B cell (primary cell): ENCODE results near the gene ARHGAP25. TPM values are rescaled to one million over a fixed set of nuclear protein-coding genes. Genes with fewer than 3 reads are reported as not detected.

ENCODE experiments used
- ATAC-seq: fragments of 200-7000 bp; cut with Tn5 transposase; one replicate; pipeline ENCODE4 v1.10.0; 2021; ENCODE audit warnings: low read depth, mild to moderate bottlenecking, moderate number of reproducible peaks, moderate library complexity
- CTCF ChIA-PET: fragments of 350-600 bp; sonication (Branson Sonifier 250); formaldehyde crosslinking; loops from one replicate; lab custom pipeline; 2021; ENCODE audit warnings: antibody characterized with exemption, inconsistent platforms; lab: Charles Lee
- POLR2A ChIA-PET: fragments of 350-600 bp; sonication (Branson Sonifier 250); formaldehyde crosslinking; loops from one replicate; lab custom pipeline; 2021; ENCODE audit warnings: antibody characterized with exemption; lab: Charles Lee
- DNase-seq: peaks from one replicate; pipeline ENCODE4 v3.0.0; 2013
- H2AFZ ChIP-seq: 2 replicates; pipeline ENCODE4 v1.6.1; 2012; ENCODE audit warnings: mild to moderate bottlenecking, low read depth, low read length; ENCODE audit not compliant: insufficient read depth, poor library complexity, severe bottlenecking
- H3K27ac ChIP-seq, 2 donors: 1 replicate in 1 of 2; 2 replicates in 1 of 2; pipeline ENCODE4 v1.5.1; 2012 to 2013; ENCODE audit warnings: low read length in 2 of 2, mild to moderate bottlenecking in 2 of 2, moderate library complexity in 1 of 2
- H3K27me3 ChIP-seq, 4 experiments: fragments of 200-600 bp in 1 of 4; sonication (generic) in 1 of 4; replicated peaks in 1 of 4; 1 replicate in 2 of 4; 2 replicates in 2 of 4; pipeline versions ENCODE4 v1.6.1 to v1.7.0; 2013 to 2016; ENCODE audit warnings: low read length in 3 of 4, mild to moderate bottlenecking in 2 of 4, mixed read lengths in 1 of 4, moderate library complexity in 1 of 4; ENCODE audit not compliant: insufficient read depth in 4 of 4, control insufficient read depth in 3 of 4; ENCODE audit errors: control extremely low read depth in 1 of 4
- H3K36me3 ChIP-seq, 2 experiments: replicated peaks in 1 of 2; 1 replicate in 1 of 2; 2 replicates in 1 of 2; pipeline versions ENCODE4 v1.6.1 to v1.7.1; 2013; ENCODE audit warnings: low read length in 1 of 2; ENCODE audit not compliant: insufficient read depth in 2 of 2, control insufficient read depth in 1 of 2; ENCODE audit errors: control extremely low read depth in 1 of 2, extremely low read depth in 1 of 2
- H3K4me1 ChIP-seq, 2 donors: fragments of 200-600 bp in 1 of 2; sonication (generic) in 1 of 2; 1 replicate in 1 of 2; 2 replicates in 1 of 2; pipeline versions ENCODE4 v1.5.1 to v1.6.1; 2013 to 2017; ENCODE audit warnings: low read length in 2 of 2; ENCODE audit not compliant: control insufficient read depth in 2 of 2, insufficient read depth in 2 of 2
- H3K4me2 ChIP-seq: replicated peaks from 2 replicates; pipeline ENCODE3; 2012; ENCODE audit warnings: mild to moderate bottlenecking, low read depth, low read length; ENCODE audit not compliant: poor library complexity, severe bottlenecking
- H3K4me3 ChIP-seq, 5 experiments: fragments of 200-600 bp in 1 of 5; sonication (generic) in 1 of 5; 1 replicate in 3 of 5; 2 replicates in 2 of 5; pipeline versions ENCODE4 v1.5.1 to v1.7.0; 2011 to 2016; ENCODE audit warnings: low read length in 4 of 5, mild to moderate bottlenecking in 4 of 5, low read depth in 2 of 5, control low read depth in 1 of 5, moderate library complexity in 1 of 5; ENCODE audit not compliant: insufficient read depth in 1 of 5; ENCODE audit errors: control extremely low read depth in 1 of 5, extremely low read depth in 1 of 5
- H3K79me2 ChIP-seq: fragments of 200-600 bp; sonication (generic); one replicate; pipeline ENCODE4 v1.6.0; 2016; ENCODE audit warnings: low read length; ENCODE audit not compliant: control insufficient read depth, insufficient read depth
- H3K9ac ChIP-seq: fragments of 200-600 bp; sonication (generic); 2 replicates; pipeline ENCODE4 v1.6.1; 2017; ENCODE audit warnings: mild to moderate bottlenecking, low read length, moderate library complexity
- H3K9me3 ChIP-seq, 3 donors: one replicate each; pipeline versions ENCODE4 v1.6.1 to v1.7.1; 2013; ENCODE audit warnings: low read length in 2 of 3; ENCODE audit not compliant: control insufficient read depth in 2 of 3, insufficient read depth in 1 of 3; ENCODE audit errors: control extremely low read depth in 1 of 3
- H4K20me1 ChIP-seq: 2 replicates; pipeline ENCODE4 v1.6.0; 2012; ENCODE audit warnings: mild to moderate bottlenecking, low read length; ENCODE audit not compliant: insufficient read depth, control insufficient read depth, poor library complexity, severe bottlenecking
- H3K27ac Mint-ChIP-seq: one replicate; pipeline ENCODE4 v1.8.0; 2021; ENCODE audit warnings: mixed read lengths
- H3K27me3 Mint-ChIP-seq: one replicate; pipeline ENCODE4 v1.8.0; 2021; ENCODE audit warnings: mixed read lengths
- H3K4me1 Mint-ChIP-seq: one replicate; pipeline ENCODE4 v1.8.0; 2021; ENCODE audit warnings: mixed read lengths
- H3K4me3 Mint-ChIP-seq: one replicate; pipeline ENCODE4 v1.8.0; 2021; ENCODE audit warnings: mixed read lengths
- H3K9me3 Mint-ChIP-seq: one replicate; pipeline ENCODE4 v1.8.0; 2022; ENCODE audit warnings: mixed read lengths; ENCODE audit not compliant: insufficient read depth
- CTCF ChIP-seq: fragments of 200-600 bp; IDR thresholded peaks from one replicate; pipeline ENCODE4 v1.8.0; 2022; ENCODE audit warnings: antibody characterized with exemption, mild to moderate bottlenecking
- EZH2 ChIP-seq: IDR thresholded peaks from 2 replicates; pipeline ENCODE4 v1.6.1; 2012; ENCODE audit warnings: borderline replicate concordance, low read depth, mild to moderate bottlenecking, moderate library complexity, low read length; ENCODE audit not compliant: insufficient read depth, poor library complexity, severe bottlenecking
- WGBS: methylation state at CpG from one replicate; pipeline ENCODE4 v1.1.5; 2013; ENCODE audit warnings: missing lambda C conversion rate; ENCODE audit not compliant: insufficient coverage; 5-methylcytosine and 5-hydroxymethylcytosine counted together
- intact Hi-C: fragments of 100-400 bp; cut with micrococcal nuclease; formaldehyde crosslinking; loops from one replicate; pipeline ENCODE4 v1.10.0; 2022
- polyA plus RNA-seq: library from polyadenylated mRNA; depleted of rRNA; stranded (reverse); fragments of >200 nt; gene quantifications from 2 replicates; pipeline ENCODE4 v1.2.3, GENCODE V29; 2012
- total RNA-seq, 2 donors: library from RNA; stranded (reverse); fragments of 120-200 nt in 1 of 2; gene quantifications; 1 replicate in 1 of 2; 2 replicates in 1 of 2; pipeline versions ENCODE4 v1.2.3 to v1.2.4, GENCODE V29; 2013 to 2022

Gene ARHGAP25
- total and polyA plus RNA-seq, 2 donors (not counting 1 experiment from before 2014, with no cell fraction given): 97.9 to 207 TPM

- ATAC-seq (no peak), DNase-seq (no peak)
- H3K4me3 Mint-ChIP-seq: no peak overlapping the region
- Histone ChIP-seq H3K79me2 (peaks cover 59% of the 10 kb centered on the region), H3K27me3 (no peaks in the 10 kb centered on the region), H3K27ac (peak overlapping the region in 1 of 2 donors; percentile 84), H3K9me3 (no peaks in the 10 kb centered on the region), H3K4me2 (no peak overlapping the region), H3K36me3 (peaks cover 17 to 88% of the 10 kb centered on the region in 2 experiments), H3K9ac (no peak overlapping the region), H2AFZ (no peak overlapping the region), H3K4me3 (no peak overlapping the region), H4K20me1 (peaks cover 27% of the 10 kb centered on the region), H3K4me1 (peaks cover 26 to 28% of the 10 kb centered on the region in 2 donors)
- WGBS: 46% methylated on average over 6 of the region's 6 CpGs
- CTCF ChIA-PET: interaction anchor here (1.6 to 3.7 kb wide), 3 partner anchors 32 to 60 kb away, joined by 4 to 19 read pairs (median 9); no protein-coding TSS in a partner anchor
- peaks cover 47% of the 10 kb centered on the region for H3K4me1 Mint-ChIP-seq
- POLR2A ChIA-PET: no interaction called here
- TF ChIP-seq CTCF: no peak
- no peak for TF ChIP-seq EZH2
- intact Hi-C loops: loop anchor here (5.0 kb wide), 1 partner anchor 35 kb away; no protein-coding TSS in a partner anchor
- peak overlapping the region; percentile 88 for H3K27ac Mint-ChIP-seq
- H3K27me3 Mint-ChIP-seq: no peaks in the 10 kb centered on the region
- H3K9me3 Mint-ChIP-seq: no peaks in the 10 kb centered on the region
These were observed 77.6 kb downstream of the ARHGAP25 start for GRCh38 chr2:68812251-68812650.

- H3K4me1 Mint-ChIP-seq: peaks cover 37% of the 10 kb centered on the region
- POLR2A ChIA-PET: no interaction called here
- WGBS: 94% methylated on average over 3 of the region's 3 CpGs
- Histone ChIP-seq H3K4me3 (no peak overlapping the region), H4K20me1 (peaks cover 26% of the 10 kb centered on the region), H3K27ac (peak overlapping the region in 1 of 2 donors; percentile 23), H3K4me1 (peaks cover 14 to 15% of the 10 kb centered on the region in 2 donors), H3K4me2 (no peak overlapping the region), H3K9me3 (no peaks in the 10 kb centered on the region), H3K27me3 (no peaks in the 10 kb centered on the region), H2AFZ (no peak overlapping the region), H3K79me2 (peaks cover 57% of the 10 kb centered on the region), H3K9ac (no peak overlapping the region), H3K36me3 (peaks cover 14 to 88% of the 10 kb centered on the region in 2 experiments)
- no peaks in the 10 kb centered on the region for H3K27me3 Mint-ChIP-seq
- no peak for TF ChIP-seq EZH2
- TF ChIP-seq CTCF: no peak
- no peak overlapping the region for H3K4me3 Mint-ChIP-seq
- no peak for DNase-seq
- intact Hi-C loops: loop anchor here (5.0 kb wide), 1 partner anchor 36 kb away; no protein-coding TSS in a partner anchor
- no peaks in the 10 kb centered on the region for H3K9me3 Mint-ChIP-seq
- CTCF ChIA-PET: interaction anchor here (1.7 kb wide), 1 partner anchor 10 kb away, joined by 5 read pairs; no protein-coding TSS in a partner anchor
- ATAC-seq: no peak
- H3K27ac Mint-ChIP-seq: peak overlapping the region; percentile 18
These were observed 79.0 kb downstream of the ARHGAP25 start for GRCh38 chr2:68813596-68813995.
